ENCODE results near the gene THADA.
"Not testable (repeated sequence)": the region's sequence is repeated elsewhere in the genome, so short reads cannot be mapped to it uniquely, and the experiment has no call there.

THADA gene

GRCh38 chr2:43207553-43208300 lies 388.1 kb downstream of the THADA start:
- DNase-seq (ENCODE audit: low spot score) = no peak

- no peak for DNase-seq (ENCODE audit: low spot score)
Measured at GRCh38 chr2:43206602-43207001, 389.2 kb downstream of the THADA start.

- DNase-seq (ENCODE audit: low spot score) = no peak
Measured at GRCh38 chr2:43203373-43203772, 392.5 kb downstream of the THADA start.

- DNase-seq (ENCODE audit: low spot score) = no peak
Measured at GRCh38 chr2:43202289-43202688, 393.5 kb downstream of the THADA start.

GRCh38 chr2:43201497-43201896 lies 394.3 kb downstream of the THADA start:
- no peak for DNase-seq (ENCODE audit: low spot score)

GRCh38 chr2:43201016-43201415 lies 394.8 kb downstream of the THADA start:
- DNase-seq (ENCODE audit: low spot score) = no peak

GRCh38 chr2:43199492-43200488 lies 396.0 kb downstream of the THADA start:
- DNase-seq (ENCODE audit: low spot score) = no peak

- DNase-seq (ENCODE audit: low spot score) = no peak
Measured at GRCh38 chr2:43198263-43198662, 397.6 kb downstream of the THADA start.

- DNase-seq (ENCODE audit: low spot score) = no peak
Measured at GRCh38 chr2:43197588-43197896, 398.3 kb downstream of the THADA start.

- no peak for DNase-seq (ENCODE audit: low spot score)
Measured at GRCh38 chr2:43196768-43197587, 398.9 kb downstream of the THADA start.

- no peak for DNase-seq (ENCODE audit: low spot score)
Measured at GRCh38 chr2:43194121-43194869, 401.5 kb downstream of the THADA start.

- DNase-seq (ENCODE audit: low spot score) = no peak
Measured at GRCh38 chr2:43193652-43194120, 402.2 kb downstream of the THADA start.

- DNase-seq (ENCODE audit: low spot score) = no peak
Measured at GRCh38 chr2:43192744-43193651, 402.8 kb downstream of the THADA start.

GRCh38 chr2:43191947-43192516 lies 403.8 kb downstream of the THADA start:
- no peak for DNase-seq (ENCODE audit: low spot score)

- DNase-seq (ENCODE audit: low spot score) = no peak
Measured at GRCh38 chr2:43190311-43191052, 405.4 kb downstream of the THADA start.

- DNase-seq (ENCODE audit: low spot score) = not testable (repeated sequence)
Measured at GRCh38 chr2:43189861-43190260, 406.0 kb downstream of the THADA start.

GRCh38 chr2:43188561-43189386 lies 407.1 kb downstream of the THADA start:
- DNase-seq (ENCODE audit: low spot score) = no peak

- no peak for DNase-seq (ENCODE audit: low spot score)
Measured at GRCh38 chr2:43186679-43187374, 409.0 kb downstream of the THADA start.

Data from AG08396 (cell line).